ENCODE measurements around the gene IMP4.

DNA sequence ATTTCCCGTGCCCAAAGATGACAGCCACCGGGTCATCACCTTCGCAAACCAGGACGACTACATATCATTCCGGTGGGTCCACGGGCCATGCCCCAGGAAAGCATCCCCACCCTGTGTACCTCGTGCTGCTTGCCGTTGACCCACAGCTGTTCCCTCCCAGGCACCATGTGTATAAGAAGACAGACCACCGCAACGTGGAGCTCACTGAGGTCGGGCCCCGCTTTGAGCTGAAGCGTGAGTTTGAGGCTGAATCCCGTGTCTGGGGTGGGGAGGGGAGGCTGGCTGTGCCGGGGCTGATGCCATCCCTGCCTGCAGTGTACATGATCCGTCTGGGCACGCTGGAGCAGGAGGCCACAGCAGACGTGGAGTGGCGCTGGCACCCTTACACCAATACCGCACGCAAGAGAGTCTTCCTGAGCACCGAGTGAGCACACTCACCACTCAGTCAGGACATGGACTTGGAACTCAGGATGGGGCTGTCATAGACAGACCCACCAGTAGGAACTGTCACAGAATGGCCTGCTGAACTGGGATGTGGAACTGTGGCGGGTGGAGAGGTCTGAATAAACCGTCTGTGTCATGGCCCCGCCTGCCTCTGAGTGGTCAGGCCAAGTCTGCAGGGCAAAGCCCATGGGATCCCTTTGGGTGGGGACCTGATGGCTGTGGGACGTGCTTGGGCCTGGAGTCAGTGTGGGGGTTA lies 3.5 kb downstream of the IMP4 start:
- TF ChIP-seq, protein P1, sequence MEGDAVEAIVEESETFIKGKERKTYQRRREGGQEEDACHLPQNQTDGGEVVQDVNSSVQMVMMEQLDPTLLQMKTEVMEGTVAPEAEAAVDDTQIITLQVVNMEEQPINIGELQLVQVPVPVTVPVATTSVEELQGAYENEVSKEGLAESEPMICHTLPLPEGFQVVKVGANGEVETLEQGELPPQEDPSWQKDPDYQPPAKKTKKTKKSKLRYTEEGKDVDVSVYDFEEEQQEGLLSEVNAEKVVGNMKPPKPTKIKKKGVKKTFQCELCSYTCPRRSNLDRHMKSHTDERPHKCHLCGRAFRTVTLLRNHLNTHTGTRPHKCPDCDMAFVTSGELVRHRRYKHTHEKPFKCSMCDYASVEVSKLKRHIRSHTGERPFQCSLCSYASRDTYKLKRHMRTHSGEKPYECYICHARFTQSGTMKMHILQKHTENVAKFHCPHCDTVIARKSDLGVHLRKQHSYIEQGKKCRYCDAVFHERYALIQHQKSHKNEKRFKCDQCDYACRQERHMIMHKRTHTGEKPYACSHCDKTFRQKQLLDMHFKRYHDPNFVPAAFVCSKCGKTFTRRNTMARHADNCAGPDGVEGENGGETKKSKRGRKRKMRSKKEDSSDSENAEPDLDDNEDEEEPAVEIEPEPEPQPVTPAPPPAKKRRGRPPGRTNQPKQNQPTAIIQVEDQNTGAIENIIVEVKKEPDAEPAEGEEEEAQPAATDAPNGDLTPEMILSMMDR (IDR thresholded peaks at IDR 0.05), result no peak
- TF ChIP-seq EZH2 (IDR thresholded peaks at IDR 0.05; ENCODE audit: borderline replicate concordance, insufficient read depth, low read depth, low read length, poor library complexity, severe bottlenecking), result no peak

Data from B cell (primary cell).